Measurements from ENCODE around the gene TNPO1. TPM values are rescaled to one million over a fixed set of nuclear protein-coding genes. Genes with fewer than 3 reads are reported as not detected.

TNPO1 gene
- total RNA-seq, 1 donor from 2014 or later: 72.7 TPM

DNA sequence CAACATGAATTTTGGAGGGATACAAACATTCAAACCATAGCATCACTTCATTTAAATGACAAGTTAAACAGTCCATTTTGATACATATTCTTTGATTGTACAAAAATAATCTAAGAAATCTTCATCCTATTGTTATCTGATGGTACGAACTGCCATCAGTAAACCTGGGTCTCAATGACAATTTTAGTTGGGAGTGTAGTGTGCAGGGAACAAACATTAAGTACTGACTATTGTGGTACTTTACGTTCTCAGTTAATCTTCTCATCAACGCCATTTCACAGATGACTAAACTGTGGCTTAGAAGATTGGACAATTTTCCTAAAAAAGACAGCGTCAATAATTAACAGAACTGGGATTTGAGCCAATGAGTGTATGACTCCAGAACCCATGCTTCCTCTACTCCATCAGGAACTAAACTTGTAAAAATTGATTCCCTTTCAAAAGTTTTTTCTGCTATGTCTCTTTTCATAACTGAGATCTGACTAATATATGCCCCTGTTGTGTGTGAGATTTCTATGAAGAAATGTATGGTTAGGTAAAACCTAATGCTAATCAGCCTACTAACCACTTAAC is 21.1 kb downstream of the TNPO1 start:
- TF ChIP-seq POLR2AphosphoS5 (IDR thresholded peaks at IDR 0.05; ENCODE audit: insufficient read depth in 1 of 2, low read depth in 1 of 2) (no peak), CTCF (IDR thresholded peaks at IDR 0.05) (no peak), POLR2A (IDR thresholded peaks at IDR 0.05) (no peak)
- no peaks in the 10 kb centered on the region for H3K36me3 ChIP-seq
- H3K27me3 ChIP-seq: no peaks in the 10 kb centered on the region
- H3K27ac ChIP-seq: no peak overlapping the region
- intact Hi-C loops (cut with DNase I): no loop called here
- peaks cover 48% of the 10 kb centered on the region for H3K4me1 ChIP-seq
- DNase-seq (ENCODE audit: extremely low spot score in 2 of 2): no peak
- no peak overlapping the region for H3K4me3 ChIP-seq
- no peaks in the 10 kb centered on the region for H3K9me3 ChIP-seq

DNA sequence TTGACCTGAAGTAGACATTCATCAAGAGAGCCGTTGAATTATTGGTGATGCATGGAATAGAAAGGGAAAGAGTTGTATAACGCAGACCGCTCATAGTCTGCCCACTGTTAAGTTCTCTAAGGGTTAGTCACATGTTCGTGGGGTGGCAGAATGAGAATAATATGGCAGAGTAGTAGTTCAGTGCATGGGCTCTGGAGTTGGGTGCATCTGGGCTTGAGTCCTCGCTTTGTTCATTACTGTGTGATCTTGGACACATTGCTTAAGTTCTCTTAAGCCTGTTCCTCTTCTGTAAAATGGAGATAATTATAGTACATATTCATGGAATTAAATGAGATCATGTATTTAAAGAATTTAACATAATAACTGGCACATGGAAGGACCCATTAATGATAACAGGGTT is 23.6 kb downstream of the TNPO1 start:
- no peak for TF ChIP-seq CTCF (IDR thresholded peaks at IDR 0.05)
- no peak for TF ChIP-seq POLR2AphosphoS5 (IDR thresholded peaks at IDR 0.05; ENCODE audit: insufficient read depth in 1 of 2, low read depth in 1 of 2)
- TF ChIP-seq POLR2A (IDR thresholded peaks at IDR 0.05): no peak
- intact Hi-C loops (cut with DNase I): no loop called here
- no peak for DNase-seq (ENCODE audit: extremely low spot score in 2 of 2)
- Histone ChIP-seq H3K27ac (no peak overlapping the region), H3K36me3 (no peaks in the 10 kb centered on the region), H3K9me3 (no peaks in the 10 kb centered on the region), H3K4me1 (peaks cover 65% of the 10 kb centered on the region), H3K27me3 (no peaks in the 10 kb centered on the region), H3K4me3 (no peak overlapping the region)

- no peaks in the 10 kb centered on the region for H3K27me3 ChIP-seq
- intact Hi-C loops (cut with DNase I): no loop called here
- no peaks in the 10 kb centered on the region for H3K9me3 ChIP-seq
- DNase-seq (ENCODE audit: extremely low spot score in 2 of 2): no peak
- H3K27ac ChIP-seq: no peak overlapping the region
- H3K36me3 ChIP-seq: no peaks in the 10 kb centered on the region
- TF ChIP-seq POLR2AphosphoS5 (IDR thresholded peaks at IDR 0.05; ENCODE audit: insufficient read depth in 1 of 2, low read depth in 1 of 2) (no peak), CTCF (IDR thresholded peaks at IDR 0.05) (no peak), POLR2A (IDR thresholded peaks at IDR 0.05) (no peak)
- H3K4me1 ChIP-seq: peaks cover 69% of the 10 kb centered on the region
- H3K4me3 ChIP-seq: no peak overlapping the region
These were observed 25.5 kb downstream of the TNPO1 start for GRCh38 chr5:72841756-72842535.

GRCh38 chr5:72842816-72843215 is 26.4 kb downstream of the TNPO1 start:
- Histone ChIP-seq H3K27ac (no peak overlapping the region), H3K9me3 (no peaks in the 10 kb centered on the region), H3K4me3 (no peak overlapping the region), H3K27me3 (no peaks in the 10 kb centered on the region), H3K4me1 (peaks cover 71% of the 10 kb centered on the region), H3K36me3 (no peaks in the 10 kb centered on the region)
- DNase-seq (ENCODE audit: extremely low spot score in 2 of 2): no peak
- no peak for TF ChIP-seq POLR2A (IDR thresholded peaks at IDR 0.05)
- TF ChIP-seq CTCF (IDR thresholded peaks at IDR 0.05): no peak
- TF ChIP-seq POLR2AphosphoS5 (IDR thresholded peaks at IDR 0.05; ENCODE audit: insufficient read depth in 1 of 2, low read depth in 1 of 2): peak in 1 of 2 donors; percentile 23
- intact Hi-C loops (cut with DNase I): no loop called here

DNA sequence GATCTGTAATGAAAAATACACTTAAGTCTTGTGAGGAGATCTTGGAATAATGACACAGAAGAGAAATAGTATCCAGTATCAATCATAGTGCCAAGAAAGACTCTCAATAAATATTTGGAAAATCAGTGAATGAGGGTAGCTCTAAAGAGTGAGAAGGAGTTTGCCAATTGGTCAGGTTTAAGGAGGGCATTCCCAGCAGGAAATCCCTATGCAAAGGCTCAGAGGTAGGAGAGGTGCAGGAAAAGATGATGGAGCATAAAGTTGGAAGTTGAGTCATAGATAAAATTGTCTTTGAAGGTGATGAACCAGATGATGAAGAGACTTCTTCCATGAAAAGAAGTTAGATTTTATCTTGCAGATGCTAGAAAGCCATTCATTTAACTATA is 27.8 kb downstream of the TNPO1 start:
- Histone ChIP-seq H3K27me3 (no peaks in the 10 kb centered on the region), H3K36me3 (no peaks in the 10 kb centered on the region), H3K4me3 (no peak overlapping the region), H3K4me1 (peaks cover 59% of the 10 kb centered on the region), H3K27ac (no peak overlapping the region), H3K9me3 (no peaks in the 10 kb centered on the region)
- TF ChIP-seq CTCF (IDR thresholded peaks at IDR 0.05) (no peak), POLR2AphosphoS5 (IDR thresholded peaks at IDR 0.05; ENCODE audit: insufficient read depth in 1 of 2, low read depth in 1 of 2) (no peak), POLR2A (IDR thresholded peaks at IDR 0.05) (no peak)
- intact Hi-C loops (cut with DNase I): no loop called here
- no peak for DNase-seq (ENCODE audit: extremely low spot score in 2 of 2)
